Measurements from ENCODE around the gene RIPPLY3. TPM values are rescaled to one million over a fixed set of nuclear protein-coding genes. Genes with fewer than 3 reads are reported as not detected.
A peak's percentile ranks its signal among the peaks of the same experiment; 100 is the strongest.
"Not testable (repeated sequence)": the region's sequence is repeated elsewhere in the genome, so short reads cannot be mapped to it uniquely, and the experiment has no call there.

The RIPPLY3 gene
- total RNA-seq, 1 donor from 2014 or later = not detected

DNA sequence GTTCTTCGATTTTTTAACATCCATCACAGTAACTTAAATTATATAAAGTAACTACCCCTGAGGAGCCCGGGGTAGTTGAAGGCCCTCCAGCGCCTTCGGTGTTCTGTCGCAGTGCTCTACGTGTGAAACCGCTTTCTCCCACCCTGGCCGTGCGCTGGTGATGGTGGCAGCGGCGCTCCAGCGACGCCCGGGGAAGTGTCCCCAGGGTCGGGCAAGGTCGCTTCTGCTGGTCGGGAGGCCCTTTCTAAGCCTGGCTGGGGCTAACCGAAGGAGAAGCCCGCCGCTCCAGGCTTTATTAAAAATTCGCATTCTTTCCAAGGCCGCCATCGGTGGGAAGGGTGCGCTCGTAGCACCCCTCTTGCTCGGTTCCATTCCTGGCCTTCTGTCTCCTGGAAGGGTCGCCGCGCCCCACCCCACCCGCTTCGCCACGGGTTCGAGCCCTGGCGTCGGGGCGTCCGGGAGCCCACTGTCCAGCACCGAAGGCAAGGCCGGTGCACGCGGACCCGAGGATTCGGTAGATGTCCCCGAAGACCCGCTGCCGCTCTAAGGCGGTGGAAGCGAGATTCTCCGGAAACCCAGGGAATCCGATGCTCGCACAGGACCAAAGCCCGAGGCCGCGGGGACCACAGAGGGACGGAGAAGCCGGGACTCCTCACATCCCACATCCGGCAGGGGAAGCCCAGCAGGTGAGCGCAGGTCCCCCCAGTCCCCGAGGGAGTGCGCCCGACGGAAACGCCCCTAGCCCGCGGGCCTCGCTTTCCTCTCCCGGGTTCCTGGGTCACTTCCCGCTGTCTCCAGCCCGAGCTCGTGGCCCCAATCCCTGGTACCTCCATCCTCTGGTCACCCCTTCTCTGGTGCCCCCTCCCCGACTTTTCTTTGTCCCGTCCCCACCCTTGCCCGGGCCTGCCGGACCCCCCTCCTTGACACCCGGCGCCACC is 685 bp upstream of the RIPPLY3 start:
- no peak for ATAC-seq
- no peak for DNase-seq (ENCODE audit: low spot score)

- DNase-seq (ENCODE audit: low spot score) = no peak
- no peak for ATAC-seq
These were observed 2.2 kb downstream of the RIPPLY3 start for GRCh38 chr21:37008724-37009123.

- DNase-seq (ENCODE audit: low spot score) (peak; percentile 90), ATAC-seq (peak; percentile 99)
These were observed 3.3 kb downstream of the RIPPLY3 start for GRCh38 chr21:37009740-37010341.

- DNase-seq (ENCODE audit: low spot score) (no peak), ATAC-seq (no peak)
These were observed 11.6 kb downstream of the RIPPLY3 start for GRCh38 chr21:37017951-37018679.

GRCh38 chr21:37026499-37026898 is 20.0 kb downstream of the RIPPLY3 start:
- DNase-seq (ENCODE audit: low spot score) (no peak), ATAC-seq (no peak)

GRCh38 chr21:37028570-37028969 is 22.1 kb downstream of the RIPPLY3 start:
- DNase-seq (ENCODE audit: low spot score) (no peak), ATAC-seq (no peak)

GRCh38 chr21:37030864-37031263 is 24.4 kb downstream of the RIPPLY3 start:
- ATAC-seq = no peak
- no peak for DNase-seq (ENCODE audit: low spot score)

GRCh38 chr21:37032293-37032692 is 25.8 kb downstream of the RIPPLY3 start:
- ATAC-seq (no peak), DNase-seq (ENCODE audit: low spot score) (no peak)

GRCh38 chr21:37032877-37033471 is 26.5 kb downstream of the RIPPLY3 start:
- ATAC-seq = no peak
- no peak for DNase-seq (ENCODE audit: low spot score)

GRCh38 chr21:37034394-37034793 is 27.9 kb downstream of the RIPPLY3 start:
- DNase-seq (ENCODE audit: low spot score); ATAC-seq: not testable (repeated sequence)

GRCh38 chr21:37036177-37036576 is 29.7 kb downstream of the RIPPLY3 start:
- DNase-seq (ENCODE audit: low spot score) = no peak
- no peak for ATAC-seq

DNA sequence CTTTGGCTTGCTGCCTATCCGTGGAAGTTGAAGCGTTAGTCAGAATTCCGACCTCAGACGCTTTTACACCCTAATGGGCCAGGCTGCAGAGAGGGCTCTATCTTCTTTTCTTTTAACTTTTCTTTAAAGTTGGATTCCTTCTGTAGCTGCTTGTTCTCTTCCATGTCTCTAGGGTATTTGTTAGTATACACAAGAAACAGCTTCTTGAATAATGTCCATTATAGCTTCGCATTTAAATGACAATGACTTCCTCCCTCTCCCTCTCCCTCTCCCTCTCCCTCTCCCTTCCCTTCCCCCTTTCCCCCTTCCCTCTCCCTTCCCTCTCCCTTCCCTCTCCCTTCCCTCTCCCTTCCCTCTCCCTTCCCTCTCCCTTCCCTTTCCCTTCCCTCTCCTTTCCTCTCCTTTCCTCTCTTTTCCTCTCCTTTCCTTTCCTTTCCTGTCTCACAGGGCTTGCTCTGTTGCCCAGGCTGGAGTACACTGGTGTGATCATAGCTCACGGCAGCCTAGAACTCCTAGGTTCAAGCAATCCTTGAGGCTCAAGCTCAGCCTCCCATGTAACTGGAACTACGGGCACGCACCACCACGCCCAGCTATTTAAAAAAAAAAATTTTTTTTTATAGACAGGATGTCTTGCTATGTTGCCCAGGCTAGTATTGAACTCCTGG is 33.0 kb downstream of the RIPPLY3 start:
- no peak for ATAC-seq
- no peak for DNase-seq (ENCODE audit: low spot score)

DNA sequence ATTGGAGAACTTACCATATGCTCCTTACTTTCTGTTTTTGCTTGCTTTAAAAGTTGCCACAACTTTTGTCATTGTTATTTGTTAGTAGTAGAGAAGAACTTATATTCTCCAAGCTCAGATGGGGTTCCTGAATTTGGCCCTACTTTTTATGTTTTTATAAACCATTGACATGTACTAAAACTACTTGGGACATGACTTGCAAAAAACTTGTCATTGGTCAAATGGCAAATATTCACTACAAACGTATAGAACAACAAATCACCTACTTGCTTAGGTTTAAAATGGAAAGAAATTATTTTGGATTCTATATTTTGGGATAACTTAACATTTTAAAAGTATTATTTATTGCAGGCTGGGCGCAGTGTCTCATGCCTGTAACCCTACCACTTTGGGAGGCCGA is 33.7 kb downstream of the RIPPLY3 start:
- ATAC-seq (no peak), DNase-seq (ENCODE audit: low spot score) (no peak)

- no peak for ATAC-seq
These were observed 35.3 kb downstream of the RIPPLY3 start for GRCh38 chr21:37041706-37042271.

GRCh38 chr21:37043818-37044217 is 37.3 kb downstream of the RIPPLY3 start:
- ATAC-seq = peak; percentile 42

More at GRCh38 chr21:37041706-37042271, 35.3 kb downstream of the RIPPLY3 start:
- DNase-seq (ENCODE audit: low spot score) = no peak

GRCh38 chr21:37044643-37045042 is 38.1 kb downstream of the RIPPLY3 start:
- no peak for ATAC-seq
- DNase-seq (ENCODE audit: low spot score) = no peak

More at GRCh38 chr21:37043818-37044217, 37.3 kb downstream of the RIPPLY3 start:
- no peak for DNase-seq (ENCODE audit: low spot score)

GRCh38 chr21:37045149-37045548 is 38.6 kb downstream of the RIPPLY3 start:
- ATAC-seq = no peak
- DNase-seq (ENCODE audit: low spot score) = no peak

DNA sequence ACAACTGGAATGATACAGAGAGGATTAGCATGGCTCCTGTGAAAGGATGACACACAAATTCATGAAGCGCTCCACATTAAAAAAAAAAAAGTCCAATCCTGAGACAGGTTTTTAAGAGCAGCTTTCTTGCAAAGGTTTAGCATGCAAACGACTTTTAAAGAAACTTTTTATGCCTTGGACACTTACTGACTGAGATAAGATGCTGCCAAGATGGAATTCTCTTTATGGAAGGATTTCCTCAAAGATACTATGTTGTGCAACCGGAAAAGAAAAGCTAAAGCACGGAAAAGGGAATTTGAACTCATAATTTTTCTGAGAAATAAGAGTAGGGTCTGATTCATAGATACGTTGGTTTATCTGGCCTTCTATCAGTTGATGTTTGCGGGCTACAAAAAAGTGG is 39.1 kb downstream of the RIPPLY3 start:
- no peak for ATAC-seq
- no peak for DNase-seq (ENCODE audit: low spot score)

- no peak for ATAC-seq
- DNase-seq (ENCODE audit: low spot score) = no peak
These were observed 40.6 kb downstream of the RIPPLY3 start for GRCh38 chr21:37047079-37047478.

DNA sequence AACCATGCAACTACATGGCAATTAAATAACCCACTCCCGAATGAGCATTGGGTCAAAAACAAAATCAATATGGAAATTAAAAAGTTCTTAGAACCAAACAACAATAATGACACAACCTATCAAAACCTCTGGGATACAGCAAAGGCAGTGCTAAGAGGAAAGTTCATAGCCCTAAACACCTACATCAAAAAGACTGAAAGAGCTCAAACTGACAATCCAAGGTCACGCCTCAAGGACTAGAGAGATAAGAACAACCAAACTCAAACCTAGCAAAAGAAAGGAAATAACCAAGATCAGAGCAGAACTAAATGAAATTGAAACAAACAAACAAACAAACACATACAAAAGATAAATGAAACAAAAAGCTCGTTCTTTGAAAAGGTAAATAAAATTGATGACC is 43.2 kb downstream of the RIPPLY3 start:
- ATAC-seq; DNase-seq (ENCODE audit: low spot score): not testable (repeated sequence)

Measured in left lobe of liver (tissue), 2 donors.